ENCODE results near the gene LAMTOR2. TPM values are rescaled to one million over a fixed set of nuclear protein-coding genes. Genes with fewer than 3 reads are reported as not detected.

LAMTOR2 gene
- total and polyA plus RNA-seq, 2 donors = 28.9 to 91.1 TPM

DNA sequence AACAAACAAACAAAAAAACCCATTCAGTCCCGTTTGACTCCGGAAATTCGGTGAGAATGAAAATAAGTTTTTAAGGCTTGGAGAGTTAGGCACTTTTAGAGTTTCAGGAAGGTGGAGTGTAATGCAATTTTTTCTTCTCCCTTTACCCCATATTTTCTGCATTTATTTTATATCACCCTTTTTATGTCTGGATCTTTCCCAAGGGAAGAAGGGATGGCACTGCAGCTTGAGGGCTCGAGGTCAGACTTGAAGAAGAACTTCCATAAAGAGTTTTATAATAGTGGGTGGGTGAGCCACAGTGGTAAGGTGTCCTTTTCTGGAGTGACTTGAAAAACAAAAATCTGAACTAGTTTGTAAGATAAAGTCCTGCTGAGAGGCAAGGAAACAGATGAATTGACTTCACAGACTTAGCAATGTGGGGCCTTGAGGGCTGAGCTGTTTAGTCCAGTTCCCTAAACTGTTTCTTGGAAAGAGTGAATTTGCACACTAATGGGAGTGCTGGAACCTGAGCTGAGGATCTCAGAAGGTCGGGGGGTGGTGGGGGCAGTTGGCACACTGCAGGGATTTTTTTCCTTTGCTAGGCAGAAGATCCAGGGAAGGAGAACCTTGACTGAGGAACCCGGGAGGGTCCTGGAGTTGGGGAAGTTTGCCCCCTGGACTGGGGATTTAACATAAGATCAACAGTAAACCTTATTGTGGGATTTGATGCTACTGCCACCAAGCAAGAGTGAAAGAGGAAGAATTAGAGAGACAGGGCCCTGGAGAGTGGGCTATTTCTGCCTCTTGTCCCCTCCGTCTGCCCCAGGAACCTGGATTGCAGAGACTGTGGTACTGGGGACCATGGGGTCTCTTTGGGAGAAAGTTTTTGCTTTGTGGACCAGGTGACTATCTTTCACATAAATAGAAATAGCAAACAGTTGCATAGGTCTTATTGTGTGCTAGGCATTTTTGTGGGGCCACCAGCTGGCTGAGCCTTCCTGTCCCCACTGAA lies 29.5 kb downstream of the LAMTOR2 start:
- WGBS = 58% methylated on average over 7 of the region's 7 CpGs
- no peak for DNase-seq (ENCODE audit: extremely low spot score)
- Histone ChIP-seq H3K4me3 (ENCODE audit: low read depth, low read length) (no peak overlapping the region), H3K27ac (ENCODE audit: low read depth) (no peak overlapping the region), H3K4me1 (ENCODE audit: insufficient read depth) (no peaks in the 10 kb centered on the region), H3K36me3 (ENCODE audit: insufficient read depth) (no peaks in the 10 kb centered on the region)

DNA sequence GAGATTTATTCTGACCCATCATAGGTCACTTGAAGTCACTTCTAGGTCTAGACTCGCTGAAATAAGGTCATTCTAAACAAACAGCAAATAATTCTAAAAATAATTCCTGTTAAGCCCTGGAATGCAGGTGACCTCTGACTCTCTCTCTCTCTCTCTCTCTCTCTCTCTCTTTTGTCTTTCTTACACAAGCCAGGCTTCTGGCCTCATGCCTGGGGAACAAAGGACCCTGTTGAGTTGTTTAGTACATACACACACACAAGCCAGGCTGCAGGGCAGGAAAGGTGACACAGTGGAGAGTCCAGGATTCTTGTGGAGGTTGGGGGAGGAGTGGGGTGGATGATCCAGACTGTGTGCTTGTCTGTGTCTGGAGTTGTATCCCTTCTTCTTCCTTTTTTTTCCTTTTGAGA lies 31.7 kb downstream of the LAMTOR2 start:
- no peaks in the 10 kb centered on the region for H3K4me1 ChIP-seq (ENCODE audit: insufficient read depth)
- WGBS = 22% methylated on average over 1 of the region's 1 CpG
- H3K36me3 ChIP-seq (ENCODE audit: insufficient read depth) = no peaks in the 10 kb centered on the region
- H3K27ac ChIP-seq (ENCODE audit: low read depth) = no peak overlapping the region
- no peak overlapping the region for H3K4me3 ChIP-seq (ENCODE audit: low read depth, low read length)
- no peak for DNase-seq (ENCODE audit: extremely low spot score)

DNA sequence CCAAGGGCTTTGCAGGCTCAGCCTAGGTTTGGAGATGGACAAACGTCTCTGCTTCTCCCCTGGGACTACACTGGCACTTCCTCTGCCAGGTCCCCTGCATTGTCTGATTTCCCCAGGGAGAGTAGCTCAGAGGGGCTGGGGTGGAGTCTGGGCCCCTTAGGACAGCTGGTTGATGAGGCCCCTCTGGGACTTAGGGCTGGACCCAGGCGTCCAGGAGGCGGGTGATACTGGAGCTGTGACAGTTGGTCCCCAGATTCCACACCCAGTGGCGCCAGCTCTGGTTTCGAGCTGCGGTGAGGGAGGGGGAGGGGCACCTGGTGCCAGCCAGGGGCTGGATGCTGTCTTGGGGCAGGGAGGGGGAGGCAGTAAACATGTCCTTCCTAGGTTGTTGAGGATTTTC lies 35.1 kb downstream of the LAMTOR2 start:
- no peak overlapping the region for H3K27ac ChIP-seq (ENCODE audit: low read depth)
- H3K4me1 ChIP-seq (ENCODE audit: insufficient read depth) = no peaks in the 10 kb centered on the region
- H3K4me3 ChIP-seq (ENCODE audit: low read depth, low read length) = no peak overlapping the region
- no peaks in the 10 kb centered on the region for H3K36me3 ChIP-seq (ENCODE audit: insufficient read depth)
- whole genome bisulfite sequencing = 70% methylated on average over 6 of the region's 6 CpGs
- DNase-seq (ENCODE audit: extremely low spot score) = no peak

DNA sequence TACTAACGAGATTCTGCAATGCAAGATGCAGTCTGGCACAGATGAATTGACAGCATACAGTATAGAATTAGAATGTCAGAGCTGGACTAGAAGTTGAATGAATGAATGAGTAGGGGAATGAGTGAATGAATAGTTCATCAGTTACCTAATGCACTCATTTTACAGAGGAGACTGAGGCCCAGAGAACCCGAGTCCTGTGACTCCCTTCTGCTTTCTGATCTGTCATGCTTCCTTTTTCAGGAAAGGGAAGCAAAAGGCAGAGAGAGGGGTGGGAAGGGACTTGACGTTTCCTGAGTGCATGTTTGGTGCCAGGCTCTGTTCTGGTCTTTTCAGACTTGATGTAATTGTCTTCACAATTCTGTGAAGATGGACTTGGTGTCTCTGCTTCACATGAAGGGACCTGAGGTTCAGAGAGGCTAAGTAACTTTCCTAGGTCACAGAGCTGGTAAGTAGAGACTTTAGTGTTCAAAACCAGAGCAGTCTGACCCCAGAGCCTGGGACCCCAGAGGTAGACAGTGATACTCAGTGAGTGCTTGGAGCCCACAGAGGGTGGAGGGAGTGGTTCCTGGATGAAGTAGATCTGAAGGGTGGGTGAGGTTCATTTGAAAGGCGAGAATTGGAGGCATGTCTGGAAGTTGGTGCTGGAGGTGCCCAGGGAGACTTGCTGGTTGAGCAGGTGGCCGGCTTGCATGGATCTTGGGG lies 35.7 kb downstream of the LAMTOR2 start:
- no peak for DNase-seq (ENCODE audit: extremely low spot score)
- Histone ChIP-seq H3K36me3 (ENCODE audit: insufficient read depth) (no peaks in the 10 kb centered on the region), H3K4me3 (ENCODE audit: low read depth, low read length) (no peak overlapping the region), H3K27ac (ENCODE audit: low read depth) (no peak overlapping the region), H3K4me1 (ENCODE audit: insufficient read depth) (no peaks in the 10 kb centered on the region)
- 35% methylated on average over 5 of the region's 5 CpGs for WGBS

DNA sequence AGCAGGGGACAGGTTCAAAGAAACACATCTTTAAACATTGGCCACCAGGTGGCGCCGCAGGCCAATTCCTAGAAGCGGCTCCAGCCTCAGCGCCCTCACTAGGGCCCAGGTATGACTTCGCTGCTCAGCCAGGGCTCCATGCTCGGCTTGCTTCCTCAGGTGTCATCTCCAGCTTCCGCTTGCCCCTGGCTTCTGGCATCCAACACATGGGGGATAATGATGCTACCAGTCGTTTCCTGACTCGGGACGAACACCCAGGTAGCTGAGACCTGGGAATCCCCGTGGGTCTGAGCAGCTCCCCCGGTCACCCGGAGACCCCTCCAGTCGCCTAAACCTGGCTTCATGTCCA lies 36.2 kb downstream of the LAMTOR2 start:
- no peak for DNase-seq (ENCODE audit: extremely low spot score)
- no peak overlapping the region for H3K27ac ChIP-seq (ENCODE audit: low read depth)
- 40% methylated on average over 14 of the region's 14 CpGs for whole genome bisulfite sequencing
- no peaks in the 10 kb centered on the region for H3K36me3 ChIP-seq (ENCODE audit: insufficient read depth)
- H3K4me1 ChIP-seq (ENCODE audit: insufficient read depth) = no peaks in the 10 kb centered on the region
- H3K4me3 ChIP-seq (ENCODE audit: low read depth, low read length) = no peak overlapping the region

DNA sequence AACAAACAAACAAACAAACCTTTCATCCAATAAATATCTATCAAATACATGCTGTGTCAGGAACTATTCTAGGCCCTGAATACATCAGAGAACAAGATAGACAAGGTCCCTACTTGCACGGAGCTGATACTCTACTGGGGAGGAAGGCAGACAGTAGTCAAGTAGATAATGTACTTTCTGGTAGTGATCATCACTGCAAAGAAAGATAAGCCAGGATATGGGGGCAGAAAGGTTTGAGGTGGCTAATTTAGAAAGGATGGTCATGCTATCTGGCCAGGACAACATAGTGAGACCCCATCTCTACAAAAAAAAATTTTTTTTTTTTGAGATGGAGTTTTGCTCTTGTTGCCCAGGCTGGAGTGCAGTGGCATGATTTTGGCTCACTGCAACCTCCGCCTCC lies 37.0 kb downstream of the LAMTOR2 start:
- H3K27ac ChIP-seq (ENCODE audit: low read depth) = no peak overlapping the region
- WGBS = 77% methylated on average over 2 of the region's 2 CpGs
- H3K4me3 ChIP-seq (ENCODE audit: low read depth, low read length) = no peak overlapping the region
- no peaks in the 10 kb centered on the region for H3K4me1 ChIP-seq (ENCODE audit: insufficient read depth)
- no peak for DNase-seq (ENCODE audit: extremely low spot score)
- H3K36me3 ChIP-seq (ENCODE audit: insufficient read depth) = no peaks in the 10 kb centered on the region

DNA sequence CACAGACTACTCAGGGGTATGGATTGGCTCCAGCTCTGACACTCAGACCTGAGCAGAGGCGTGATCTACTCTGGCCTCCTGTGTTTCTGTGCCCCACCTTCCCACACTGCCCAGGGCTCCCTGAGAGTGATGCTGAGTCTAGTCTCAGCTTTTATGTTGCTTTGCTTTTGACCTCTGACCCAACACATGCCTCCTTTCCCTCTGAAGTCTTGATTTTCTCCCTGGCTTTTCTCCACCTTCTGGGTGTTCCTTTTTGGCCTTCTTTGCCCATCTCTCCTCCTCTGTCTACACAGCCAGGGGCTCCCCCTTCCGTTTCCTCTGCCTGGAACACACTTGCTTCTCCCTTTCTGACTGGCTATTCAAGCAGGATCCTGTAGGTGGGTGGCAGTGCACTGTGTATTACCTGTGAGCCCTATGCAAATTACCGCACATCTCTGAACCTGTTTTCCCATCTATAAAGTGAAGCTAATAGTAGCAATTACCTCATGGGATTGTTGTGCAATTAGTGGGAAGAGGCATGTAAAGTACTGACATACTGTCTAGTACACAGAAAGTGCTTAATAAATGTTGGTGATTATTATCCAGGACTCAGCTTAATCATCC lies 41.4 kb downstream of the LAMTOR2 start:
- no peaks in the 10 kb centered on the region for H3K4me1 ChIP-seq (ENCODE audit: insufficient read depth)
- 80% methylated on average over 3 of the region's 3 CpGs for WGBS
- H3K36me3 ChIP-seq (ENCODE audit: insufficient read depth) = no peaks in the 10 kb centered on the region
- no peak overlapping the region for H3K27ac ChIP-seq (ENCODE audit: low read depth)
- no peak overlapping the region for H3K4me3 ChIP-seq (ENCODE audit: low read depth, low read length)
- no peak for DNase-seq (ENCODE audit: extremely low spot score)

DNA sequence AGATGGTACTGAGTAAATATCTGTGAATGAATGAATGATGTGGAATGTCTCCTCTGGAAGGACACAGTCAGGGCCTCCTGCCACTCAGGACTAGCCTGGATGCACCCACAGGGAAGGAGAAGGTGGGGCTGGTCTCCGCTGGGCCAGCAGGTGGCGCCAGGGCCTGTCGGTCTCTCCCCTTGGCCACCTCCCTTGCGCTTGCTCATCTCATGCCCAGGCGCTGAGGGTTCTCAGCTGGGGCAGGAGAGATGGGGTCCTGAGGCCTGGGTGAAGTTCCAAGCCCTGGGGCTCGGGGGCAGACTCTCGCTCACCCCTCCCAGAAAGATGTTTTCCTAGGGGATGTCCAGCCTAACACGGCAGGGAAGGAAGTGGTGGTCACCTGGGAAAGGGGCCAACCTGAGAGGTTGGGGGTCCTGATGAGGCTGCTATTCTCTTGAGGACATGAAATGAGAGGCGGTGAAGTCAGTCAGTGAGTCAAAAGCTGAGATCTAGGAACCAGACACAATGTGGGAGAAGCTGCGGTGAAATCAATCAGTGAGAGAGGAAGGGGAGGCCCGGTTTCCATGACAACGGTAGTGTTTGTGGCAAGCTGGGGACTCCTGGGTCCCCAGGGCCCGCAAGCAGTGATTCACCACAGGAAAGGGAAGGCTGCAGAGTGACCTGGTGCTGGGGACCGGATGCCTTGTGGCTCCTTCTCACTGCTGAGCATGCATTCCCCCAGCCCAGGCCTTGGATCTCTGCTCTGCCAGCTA lies 42.2 kb downstream of the LAMTOR2 start:
- Histone ChIP-seq H3K4me3 (ENCODE audit: low read depth, low read length) (no peak overlapping the region), H3K27ac (ENCODE audit: low read depth) (no peak overlapping the region), H3K36me3 (ENCODE audit: insufficient read depth) (no peaks in the 10 kb centered on the region), H3K4me1 (ENCODE audit: insufficient read depth) (no peaks in the 10 kb centered on the region)
- DNase-seq (ENCODE audit: extremely low spot score) = no peak
- WGBS = 24% methylated on average over 14 of the region's 14 CpGs

DNA sequence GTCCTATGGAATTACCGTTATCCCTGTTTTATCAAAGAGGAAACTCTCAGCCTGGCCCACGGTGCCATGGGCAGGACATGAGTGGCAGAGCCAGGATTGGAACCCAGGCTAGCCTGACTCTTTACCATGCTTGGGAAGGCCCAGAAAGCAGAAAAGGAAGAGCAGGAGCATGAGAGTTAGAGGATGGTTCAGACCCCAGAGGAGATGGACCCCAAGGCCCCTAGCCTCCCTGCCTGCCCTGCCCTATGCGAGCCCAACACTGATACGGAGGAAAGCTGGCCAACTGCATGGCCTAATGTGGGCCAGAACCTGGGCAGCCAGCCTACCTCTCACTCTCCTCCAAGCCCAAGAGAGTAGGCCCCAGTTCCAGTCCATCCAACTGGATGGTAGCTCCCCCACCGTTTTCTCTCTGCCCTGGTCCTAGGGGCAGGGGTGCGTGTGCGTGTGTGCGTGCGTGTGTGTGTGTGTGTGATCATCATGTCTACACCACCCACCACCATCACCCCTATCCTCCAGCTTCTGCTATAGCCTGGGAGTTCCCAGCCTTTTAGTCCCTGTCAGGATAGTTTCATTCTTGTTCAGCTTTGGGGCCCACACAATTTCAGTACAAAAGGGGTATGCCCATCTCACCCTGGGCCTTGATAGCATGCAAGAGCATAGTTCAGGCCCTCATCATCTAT lies 43.1 kb downstream of the LAMTOR2 start:
- no peak for DNase-seq (ENCODE audit: extremely low spot score)
- Histone ChIP-seq H3K4me1 (ENCODE audit: insufficient read depth) (no peaks in the 10 kb centered on the region), H3K4me3 (ENCODE audit: low read depth, low read length) (no peak overlapping the region), H3K27ac (ENCODE audit: low read depth) (no peak overlapping the region), H3K36me3 (ENCODE audit: insufficient read depth) (no peaks in the 10 kb centered on the region)
- 89% methylated on average over 9 of the region's 9 CpGs for WGBS

DNA sequence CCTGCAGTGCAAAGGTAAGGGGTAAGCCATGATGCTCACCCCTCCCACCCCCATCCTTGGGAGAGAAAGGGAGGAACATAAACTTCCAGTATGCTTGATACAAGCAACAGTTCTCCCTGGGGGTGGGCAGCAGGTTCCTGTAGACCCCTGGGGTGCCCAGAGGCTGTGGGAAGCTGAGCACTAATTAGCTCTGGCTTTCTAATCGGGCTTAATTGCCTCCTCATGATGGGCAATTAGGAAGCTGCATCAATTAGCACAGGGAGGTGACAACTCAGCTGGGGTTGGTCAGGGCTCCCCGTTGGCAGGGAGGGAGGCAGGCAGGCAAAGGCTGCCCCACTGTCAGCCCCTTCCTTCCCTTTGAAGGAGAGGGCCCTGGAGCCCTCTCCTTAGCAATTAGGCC lies 44.2 kb downstream of the LAMTOR2 start:
- Histone ChIP-seq H3K4me1 (ENCODE audit: insufficient read depth) (no peaks in the 10 kb centered on the region), H3K4me3 (ENCODE audit: low read depth, low read length) (no peak overlapping the region), H3K36me3 (ENCODE audit: insufficient read depth) (no peaks in the 10 kb centered on the region), H3K27ac (ENCODE audit: low read depth) (no peak overlapping the region)
- DNase-seq (ENCODE audit: extremely low spot score) = no peak
- WGBS = 71% methylated on average over 2 of the region's 2 CpGs

DNA sequence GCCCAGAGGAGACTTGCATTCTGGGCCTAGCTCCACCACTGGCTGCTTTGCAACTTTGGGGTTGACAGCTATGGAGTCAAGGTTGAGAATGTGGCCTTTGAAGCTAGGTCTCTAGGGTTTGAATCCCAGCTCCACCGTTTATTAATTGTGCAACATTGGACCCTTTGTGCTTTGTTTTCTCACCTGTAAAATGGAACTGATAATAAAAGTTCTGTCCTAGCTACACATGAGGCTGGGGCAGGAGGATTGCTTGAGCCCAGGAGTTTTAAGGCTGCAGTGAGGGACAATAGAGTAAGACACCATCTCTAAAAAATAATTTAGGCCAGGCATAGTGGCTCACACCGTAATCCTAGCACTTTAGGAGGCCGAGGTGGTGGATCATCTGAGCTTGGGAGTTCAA lies 44.7 kb downstream of the LAMTOR2 start:
- no peak for DNase-seq (ENCODE audit: extremely low spot score)
- Histone ChIP-seq H3K36me3 (ENCODE audit: insufficient read depth) (no peaks in the 10 kb centered on the region), H3K4me1 (ENCODE audit: insufficient read depth) (no peaks in the 10 kb centered on the region), H3K4me3 (ENCODE audit: low read depth, low read length) (no peak overlapping the region), H3K27ac (ENCODE audit: low read depth) (no peak overlapping the region)
- 88% methylated on average over 3 of the region's 3 CpGs for WGBS

DNA sequence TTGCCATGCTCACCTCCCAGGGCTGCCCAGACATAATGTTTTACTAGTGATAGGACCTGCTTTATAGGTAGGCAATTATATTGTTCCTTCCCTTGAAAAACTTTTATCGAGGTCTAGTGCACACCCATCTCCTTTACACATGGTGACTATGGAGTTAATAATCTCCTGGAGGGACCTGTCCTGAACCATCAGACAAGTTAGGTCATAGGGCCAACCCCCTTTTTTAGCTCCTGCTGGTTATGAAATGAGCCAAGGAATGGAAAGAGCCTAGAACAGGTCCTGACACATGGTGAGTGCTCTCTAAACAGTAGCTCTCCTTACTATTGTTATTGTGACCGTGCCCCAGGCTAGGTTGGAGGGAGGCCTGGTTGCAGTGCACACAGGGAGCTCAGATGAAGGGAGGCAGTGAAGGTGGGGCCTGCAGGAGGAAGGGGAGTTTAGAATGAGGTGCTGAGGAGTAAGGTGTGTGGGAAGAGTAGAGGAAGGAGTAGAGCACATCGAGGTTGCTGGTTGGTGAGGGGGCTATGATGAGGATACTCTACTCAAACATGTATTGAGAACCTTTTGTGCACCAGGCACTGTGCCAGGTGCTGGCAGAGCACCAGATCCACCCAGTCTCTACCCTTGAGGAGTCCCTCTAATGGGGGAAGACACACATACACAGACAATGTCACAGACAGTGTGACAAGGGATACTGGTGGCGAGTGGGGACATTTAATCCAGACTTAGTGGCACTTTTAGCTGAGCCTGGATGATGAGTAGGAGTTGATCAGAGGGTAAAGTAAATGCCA lies 45.8 kb downstream of the LAMTOR2 start:
- no peaks in the 10 kb centered on the region for H3K36me3 ChIP-seq (ENCODE audit: insufficient read depth)
- no peak overlapping the region for H3K4me3 ChIP-seq (ENCODE audit: low read depth, low read length)
- no peak for DNase-seq (ENCODE audit: extremely low spot score)
- 66% methylated on average over 4 of the region's 4 CpGs for WGBS
- H3K27ac ChIP-seq (ENCODE audit: low read depth) = no peak overlapping the region
- H3K4me1 ChIP-seq (ENCODE audit: insufficient read depth) = peaks cover 1% of the 10 kb centered on the region

All from urinary bladder (tissue), 4 donors.